Spleen (tissue), 11 donors: ENCODE data around the gene DHRS7C. TPM values are rescaled to one million over a fixed set of nuclear protein-coding genes. Genes with fewer than 3 reads are reported as not detected.

ENCODE experiments used
- DNase-seq: peaks from one replicate; pipeline ENCODE4 v3.0.0-alpha.2; 2020
- H3K27ac ChIP-seq, 8 donors: fragments of 200-600 bp; sonication (generic) in 7 of 8; 1 replicate in 4 of 8; 2 replicates in 4 of 8; pipeline versions ENCODE4 v1.5.0 to v1.8.0; 2016 to 2021; ENCODE audit warnings: inconsistent platforms in 4 of 8, mild to moderate bottlenecking in 4 of 8, moderate library complexity in 1 of 8
- H3K27me3 ChIP-seq, 7 donors: fragments of 200-600 bp; sonication (generic) in 6 of 7; replicated peaks in 1 of 7; 1 replicate in 4 of 7; 2 replicates in 3 of 7; pipeline versions ENCODE4 v1.5.0 to v1.8.0; 2016 to 2021; ENCODE audit warnings: inconsistent platforms in 3 of 7, mild to moderate bottlenecking in 1 of 7
- H3K36me3 ChIP-seq, 6 donors: fragments of 200-600 bp; sonication (generic) in 5 of 6; 1 replicate in 4 of 6; 2 replicates in 2 of 6; pipeline versions ENCODE4 v1.5.0 to v1.8.0; 2016 to 2021; ENCODE audit warnings: inconsistent platforms in 2 of 6
- H3K4me1 ChIP-seq, 6 donors: fragments of 200-600 bp; sonication (generic) in 5 of 6; 1 replicate in 3 of 6; 2 replicates in 3 of 6; pipeline versions ENCODE4 v1.5.0 to v1.8.0; 2016 to 2021; ENCODE audit warnings: inconsistent platforms in 3 of 6
- H3K4me3 ChIP-seq, 8 donors: fragments of 200-600 bp; sonication (generic) in 7 of 8; 1 replicate in 4 of 8; 2 replicates in 4 of 8; pipeline versions ENCODE4 v1.5.0 to v1.8.0; 2016 to 2021; ENCODE audit warnings: inconsistent platforms in 4 of 8, mild to moderate bottlenecking in 4 of 8, moderate library complexity in 2 of 8
- H3K9me3 ChIP-seq, 8 donors: fragments of 200-600 bp; sonication (generic) in 7 of 8; 1 replicate in 4 of 8; 2 replicates in 4 of 8; pipeline versions ENCODE4 v1.5.0 to v1.8.0; 2016 to 2021; ENCODE audit warnings: inconsistent platforms in 4 of 8
- POLR2A ChIP-seq, 3 donors: fragments of 450-650 bp; IDR thresholded peaks; one replicate each; pipeline ENCODE4 v1.5.1; 2017; ENCODE audit warnings: antibody characterized with exemption in 3 of 3, mild to moderate bottlenecking in 1 of 3
- POLR2AphosphoS5 ChIP-seq, 3 donors: sonication (generic); formaldehyde crosslinking; IDR thresholded peaks; one replicate each; pipeline ENCODE4 v1.5.1; 2017; ENCODE audit warnings: antibody characterized with exemption in 3 of 3
- WGBS, 5 donors: extraction: QIAGEN DNeasy Blood & Tissue Kit in 3 of 5; methylation state at CpG; one replicate each; pipeline versions ENCODE4 v1.1.5 to v1.1.7; 2013 to 2018; 5-methylcytosine and 5-hydroxymethylcytosine counted together
- intact Hi-C: fragments of 100-400 bp; cut with DNase I; formaldehyde crosslinking; loops from one replicate; pipeline ENCODE4 v1.15.0; 2023; ENCODE audit warnings: low total_unique reads
- polyA plus RNA-seq, 3 donors: library from polyadenylated mRNA; stranded (reverse); fragments of 200-250 nt; gene quantifications; one replicate each; pipeline ENCODE4 v1.2.1, GENCODE V29; 2013
- total RNA-seq, 7 donors: library from RNA; depleted of rRNA in 3 of 7; stranded (reverse); fragments of >200 nt in 3 of 7; fragmentation: NEBNext Ultra II Directional in 4 of 7; extraction: Animal tissue kit (Norgen Biotek cat#: 25700) in 4 of 7; gene quantifications; one replicate each; pipeline versions ENCODE4 v1.1.0 to v1.2.1, GENCODE V29; 2016 to 2021
- TF ChIP-seq, protein P1 (sequence below), 11 experiments: fragments of 200-600 bp in 7 of 11; fragments of 450-650 bp in 4 of 11; sonication (generic) in 4 of 11; IDR thresholded peaks in 8 of 11; conservative IDR thresholded peaks in 3 of 11; 1 replicate in 7 of 11; 2 replicates in 4 of 11; pipeline versions ENCODE4 v1.4.0 to v1.8.0; 2016 to 2021; ENCODE audit warnings: antibody characterized with exemption in 11 of 11, inconsistent platforms in 4 of 11, mild to moderate bottlenecking in 1 of 11
- donor health status: healthy with polysubstance abuse.
- donor health status: DM: no; HTN: no; CAD: no; lungs with moderate emphysema.
- donor health status: DM: no; HTN: no; CAD: no.
- donor health status: Bipolar disorder and iron deficiency.
- donor health status: healthy.
- donor health status: DM: no; HTN: no; CAD: no.
- donor health status: DM: yes; HTN: yes; CAD: no.

Gene DHRS7C
- total and polyA plus RNA-seq, 10 donors, result 0.09 TPM; not detected in 9

DNA sequence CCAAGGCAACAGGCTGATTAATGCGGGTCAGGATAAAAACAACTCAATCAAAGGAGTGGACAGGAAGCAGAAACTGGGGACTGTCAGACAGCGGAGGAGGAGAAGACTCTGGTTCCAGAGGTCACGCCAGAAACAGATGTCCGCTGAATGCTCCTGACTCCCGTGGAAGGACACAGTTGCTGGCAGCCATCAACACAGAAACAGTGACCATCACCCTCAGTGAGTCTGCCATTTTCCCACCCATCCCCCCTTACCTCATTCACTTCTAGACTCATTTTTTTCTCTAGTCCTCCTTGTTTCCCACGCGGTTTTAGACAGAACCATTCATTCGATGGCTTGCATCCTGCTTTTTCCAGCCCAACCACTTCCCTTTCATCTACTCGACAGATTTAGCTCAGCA lies 40.9 kb downstream of the DHRS7C start:
- intact Hi-C loops, result no loop called here
- WGBS, 5 donors, result 30 to 45% (median 36%) methylated on average over 9 of the region's 9 CpGs
- Histone ChIP-seq H3K9me3 (no peaks in the 10 kb centered on the region), H3K27ac (peak overlapping the region in 2 of 8 donors; percentile 46), H3K4me3 (no peak overlapping the region), H3K4me1 (no peaks in the 10 kb centered on the region), H3K36me3 (no peaks in the 10 kb centered on the region), H3K27me3 (peaks cover 0 to 46% (median 0%) of the 10 kb centered on the region in 7 donors)
- no peak for DNase-seq
- TF ChIP-seq POLR2AphosphoS5 (IDR thresholded peaks at IDR 0.05), result peak in 2 of 3 donors; percentile 24 to 31
- TF ChIP-seq, protein P1, sequence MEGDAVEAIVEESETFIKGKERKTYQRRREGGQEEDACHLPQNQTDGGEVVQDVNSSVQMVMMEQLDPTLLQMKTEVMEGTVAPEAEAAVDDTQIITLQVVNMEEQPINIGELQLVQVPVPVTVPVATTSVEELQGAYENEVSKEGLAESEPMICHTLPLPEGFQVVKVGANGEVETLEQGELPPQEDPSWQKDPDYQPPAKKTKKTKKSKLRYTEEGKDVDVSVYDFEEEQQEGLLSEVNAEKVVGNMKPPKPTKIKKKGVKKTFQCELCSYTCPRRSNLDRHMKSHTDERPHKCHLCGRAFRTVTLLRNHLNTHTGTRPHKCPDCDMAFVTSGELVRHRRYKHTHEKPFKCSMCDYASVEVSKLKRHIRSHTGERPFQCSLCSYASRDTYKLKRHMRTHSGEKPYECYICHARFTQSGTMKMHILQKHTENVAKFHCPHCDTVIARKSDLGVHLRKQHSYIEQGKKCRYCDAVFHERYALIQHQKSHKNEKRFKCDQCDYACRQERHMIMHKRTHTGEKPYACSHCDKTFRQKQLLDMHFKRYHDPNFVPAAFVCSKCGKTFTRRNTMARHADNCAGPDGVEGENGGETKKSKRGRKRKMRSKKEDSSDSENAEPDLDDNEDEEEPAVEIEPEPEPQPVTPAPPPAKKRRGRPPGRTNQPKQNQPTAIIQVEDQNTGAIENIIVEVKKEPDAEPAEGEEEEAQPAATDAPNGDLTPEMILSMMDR (IDR thresholded peaks at IDR 0.05 in 8 of 11, conservative IDR thresholded peaks at IDR 0.05 in 3 of 11), result no peak

DNA sequence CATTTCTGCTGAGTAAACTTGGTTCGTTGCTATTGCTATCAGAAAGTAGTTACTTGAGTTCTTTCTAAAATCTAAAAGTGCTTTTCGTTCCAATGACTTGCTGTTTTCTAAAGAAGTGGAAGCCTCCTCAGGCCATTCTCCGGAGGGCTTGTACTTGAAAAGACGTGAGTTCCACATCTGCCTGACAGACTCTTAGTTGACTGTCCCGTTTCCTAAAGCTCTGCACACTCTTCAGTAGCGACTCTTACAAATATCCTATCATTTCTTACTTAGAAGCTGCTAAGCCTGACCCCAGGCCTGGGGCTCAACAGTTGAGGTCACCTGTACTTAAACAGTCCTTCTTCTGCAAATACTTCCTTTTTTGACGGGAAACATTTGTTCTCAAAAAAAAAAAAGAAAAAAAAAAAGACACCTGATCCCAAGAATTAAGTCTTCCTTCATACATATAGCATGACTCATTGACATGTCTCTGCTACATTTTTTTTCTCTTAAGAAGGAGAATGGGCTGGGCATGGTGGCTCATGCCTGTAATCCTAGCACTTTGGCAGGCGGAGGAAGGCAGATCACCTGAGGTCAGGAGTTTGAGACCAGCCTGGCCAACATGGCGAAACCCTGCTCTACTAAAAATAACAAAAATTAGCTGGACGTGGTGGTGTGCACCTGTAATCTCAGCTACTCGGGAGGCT lies 61.5 kb downstream of the DHRS7C start:
- Histone ChIP-seq H3K27me3 (peaks cover 0 to 36% (median 4%) of the 10 kb centered on the region in 7 donors), H3K36me3 (no peaks in the 10 kb centered on the region), H3K9me3 (peaks cover 0 to under 1% (median 0%) of the 10 kb centered on the region in 8 donors), H3K4me3 (no peak overlapping the region), H3K4me1 (peaks cover 0 to 9% (median 3%) of the 10 kb centered on the region in 6 donors), H3K27ac (no peak overlapping the region)
- 71 to 79% (median 73%) methylated on average over 11 of the region's 11 CpGs for WGBS, 5 donors
- intact Hi-C loops, result no loop called here
- TF ChIP-seq, protein P1 (IDR thresholded peaks at IDR 0.05 in 8 of 11, conservative IDR thresholded peaks at IDR 0.05 in 3 of 11), result no peak
- no peak for TF ChIP-seq POLR2AphosphoS5 (IDR thresholded peaks at IDR 0.05)
- no peak for TF ChIP-seq POLR2A (IDR thresholded peaks at IDR 0.05)
- no peak for DNase-seq

DNA sequence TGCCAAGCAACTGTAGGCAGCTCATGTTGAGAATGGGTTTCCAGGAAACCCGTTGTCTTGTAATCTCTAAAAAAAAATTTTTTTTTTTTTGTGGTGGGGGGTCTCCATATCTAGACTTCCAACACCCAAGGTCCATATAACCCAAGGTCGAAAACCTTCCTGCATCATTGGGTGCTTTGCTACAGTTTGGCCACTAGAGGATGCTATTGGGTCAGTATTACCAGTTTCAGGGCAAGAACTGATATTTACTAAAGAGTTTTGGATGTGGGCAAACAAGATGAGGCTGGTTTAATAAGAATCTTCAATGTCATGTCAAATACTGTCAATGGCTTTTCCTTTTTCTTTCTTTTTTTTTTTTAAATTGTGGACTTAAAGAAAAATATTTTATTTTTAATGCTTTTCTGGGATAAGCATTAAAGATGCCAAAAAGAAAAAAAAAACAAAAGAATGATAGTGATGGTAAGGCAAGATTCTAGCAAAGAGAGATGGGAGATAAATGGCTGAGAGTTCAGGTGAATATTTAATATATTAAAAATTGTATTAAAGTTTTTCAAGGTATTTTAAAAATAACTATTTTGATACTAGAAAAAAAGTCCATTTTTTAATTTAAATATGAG lies 62.2 kb downstream of the DHRS7C start:
- Histone ChIP-seq H3K9me3 (no peaks in the 10 kb centered on the region), H3K27ac (no peak overlapping the region), H3K4me1 (peaks cover 0 to 9% (median 3%) of the 10 kb centered on the region in 6 donors), H3K36me3 (no peaks in the 10 kb centered on the region), H3K27me3 (peaks cover 0 to 36% (median 4%) of the 10 kb centered on the region in 7 donors), H3K4me3 (no peak overlapping the region)
- TF ChIP-seq, protein P1 (IDR thresholded peaks at IDR 0.05 in 8 of 11, conservative IDR thresholded peaks at IDR 0.05 in 3 of 11), result peak; percentile 54 to 89 (median 82)
- TF ChIP-seq POLR2A (IDR thresholded peaks at IDR 0.05), result no peak
- no peak for DNase-seq
- 1 to 9% (median 8%) methylated on average over 2 of the region's 2 CpGs for WGBS, 5 donors
- intact Hi-C loops, result no loop called here

DNA sequence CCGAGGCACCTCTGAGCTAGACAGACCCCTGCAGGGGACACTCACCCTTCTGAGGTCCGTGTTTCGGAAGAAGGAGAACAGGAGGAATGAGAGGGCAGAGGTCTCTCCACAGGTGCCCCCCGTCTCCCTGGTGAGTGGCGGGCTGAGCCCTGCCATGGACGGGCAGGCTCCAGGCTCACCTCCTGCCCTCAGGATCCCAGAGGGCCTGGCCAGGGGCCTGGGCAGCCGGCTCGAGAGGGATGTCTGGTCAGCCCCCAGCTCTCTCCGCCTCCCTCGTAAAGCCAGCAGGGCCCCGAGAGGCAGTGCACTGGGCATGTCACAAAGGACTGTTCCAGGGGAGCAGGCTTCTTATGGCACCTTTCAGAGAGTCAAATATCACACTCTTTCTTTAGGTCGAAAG lies 62.8 kb downstream of the DHRS7C start:
- Histone ChIP-seq H3K9me3 (no peaks in the 10 kb centered on the region), H3K36me3 (no peaks in the 10 kb centered on the region), H3K27ac (no peak overlapping the region), H3K4me3 (no peak overlapping the region), H3K4me1 (peaks cover 0 to 9% (median 3%) of the 10 kb centered on the region in 6 donors), H3K27me3 (peaks cover 0 to 36% (median 4%) of the 10 kb centered on the region in 7 donors)
- DNase-seq, result no peak
- no peak for TF ChIP-seq POLR2AphosphoS5 (IDR thresholded peaks at IDR 0.05)
- TF ChIP-seq, protein P1 (IDR thresholded peaks at IDR 0.05 in 8 of 11, conservative IDR thresholded peaks at IDR 0.05 in 3 of 11), result no peak
- no peak for TF ChIP-seq POLR2A (IDR thresholded peaks at IDR 0.05)
- WGBS, 5 donors, result 72 to 91% (median 79%) methylated on average over 6 to 12 of the region's 12 CpGs
- intact Hi-C loops, result no loop called here
